SK-N-SH (cell line): ENCODE data around the gene KCNE1. TPM values are rescaled to one million over a fixed set of nuclear protein-coding genes. Genes with fewer than 3 reads are reported as not detected.

ENCODE experiments used
- CTCF ChIA-PET: fragments of 300-600, 350-600 bp; formaldehyde crosslinking; extraction: SDS; loops from one replicate; lab custom pipeline; 2021; lab: Yijun Ruan, JAX
- POLR2A ChIA-PET: fragments of 350-600 bp; sonication (Branson Sonifier 250); formaldehyde crosslinking; extraction: SDS; loops from one replicate; lab custom pipeline; 2020; ENCODE audit warnings: antibody characterized with exemption, inconsistent platforms; lab: Yijun Ruan, JAX
- DNase-seq: peaks from one replicate; pipeline ENCODE4 v3.0.0; 2012
- H2AFZ ChIP-seq: fragments of 200-600 bp; sonication (generic); 2 replicates; pipeline ENCODE4 v1.8.1; 2016; ENCODE audit warnings: antibody characterized with exemption, mild to moderate bottlenecking, low read depth
- H3F3A ChIP-seq: fragments of 200-600 bp; sonication (generic); replicated peaks from 2 replicates; pipeline ENCODE3; 2016; ENCODE audit warnings: antibody characterized with exemption, mild to moderate bottlenecking; ENCODE audit not compliant: insufficient read depth
- H3K27ac ChIP-seq, 2 experiments: fragments of 200-500 bp in 1 of 2; fragments of 200-600 bp in 1 of 2; sonication (Bioruptor generic) in 1 of 2; sonication (generic), shearing (Covaris generic) in 1 of 2; 2 replicates each; pipeline versions ENCODE4 v1.5.1 to v1.6.1; 2014 to 2016; ENCODE audit warnings: low read depth in 2 of 2, inconsistent platforms in 1 of 2, low read length in 1 of 2, mild to moderate bottlenecking in 1 of 2, mixed read lengths in 1 of 2
- H3K27me3 ChIP-seq: fragments of 200-600 bp; sonication (generic), shearing (Covaris generic); 2 replicates; pipeline ENCODE4 v1.6.1; 2016; ENCODE audit warnings: mixed run types; ENCODE audit not compliant: insufficient read depth
- H3K36me3 ChIP-seq, 2 experiments: fragments of 200-500 bp in 1 of 2; fragments of 200-600 bp in 1 of 2; sonication (Bioruptor generic) in 1 of 2; sonication (generic) in 1 of 2; replicated peaks in 1 of 2; 2 replicates each; pipeline versions ENCODE3 to v1.5.1; 2014 to 2016; ENCODE audit warnings: low read length in 1 of 2, mild to moderate bottlenecking in 1 of 2; ENCODE audit not compliant: insufficient read depth in 2 of 2, control insufficient read depth in 1 of 2
- H3K4me1 ChIP-seq, 2 experiments: fragments of 200-500 bp in 1 of 2; fragments of 200-600 bp in 1 of 2; sonication (Bioruptor generic) in 1 of 2; sonication (generic), shearing (Covaris generic) in 1 of 2; 2 replicates each; pipeline versions ENCODE4 v1.5.1 to v1.6.1; 2014 to 2016; ENCODE audit warnings: low read depth in 1 of 2, low read length in 1 of 2, mixed run types in 1 of 2; ENCODE audit not compliant: insufficient read depth in 2 of 2, control insufficient read depth in 1 of 2
- H3K4me2 ChIP-seq: fragments of 200-600 bp; sonication (generic), shearing (Covaris generic); 2 replicates; pipeline ENCODE4 v1.6.1; 2017; ENCODE audit warnings: mixed run types
- H3K4me3 ChIP-seq, 2 experiments: fragments of 200-500 bp in 1 of 2; fragments of 200-600 bp in 1 of 2; sonication (Bioruptor generic) in 1 of 2; sonication (generic), shearing (Covaris generic) in 1 of 2; 2 replicates each; pipeline versions ENCODE4 v1.5.1 to v1.8.1; 2014 to 2016; ENCODE audit warnings: low read depth in 2 of 2, inconsistent platforms in 1 of 2, low read length in 1 of 2, mild to moderate bottlenecking in 1 of 2, mixed read lengths in 1 of 2, moderate library complexity in 1 of 2
- H3K79me2 ChIP-seq: fragments of 200-600 bp; sonication (generic); 2 replicates; pipeline ENCODE4 v1.8.1; 2017; ENCODE audit warnings: mild to moderate bottlenecking; ENCODE audit not compliant: insufficient read depth
- H3K9ac ChIP-seq: fragments of 200-600 bp; sonication (generic); 2 replicates; pipeline ENCODE4 v1.6.1; 2017; ENCODE audit warnings: mixed run types
- H3K9me2 ChIP-seq: fragments of 200-600 bp; sonication (generic); 2 replicates; pipeline ENCODE4 v1.6.1; 2017; ENCODE audit warnings: mixed run types
- H3K9me3 ChIP-seq: fragments of 200-600 bp; sonication (generic); 2 replicates; pipeline ENCODE4 v1.6.1; 2017; ENCODE audit warnings: mixed run types, mild to moderate bottlenecking, moderate library complexity
- H4K20me1 ChIP-seq: fragments of 200-600 bp; sonication (generic); 2 replicates; pipeline ENCODE4 v1.6.1; 2017; ENCODE audit warnings: mild to moderate bottlenecking, mixed run types; ENCODE audit not compliant: insufficient read depth
- EP300 ChIP-seq, 2 experiments: IDR thresholded peaks; 2 replicates each; pipeline versions ENCODE4 v1.4.0 to v1.6.1; 2012; ENCODE audit warnings: borderline replicate concordance in 1 of 2, low read depth in 1 of 2, low read length in 1 of 2
- FOSL2 ChIP-seq: IDR thresholded peaks from 2 replicates; pipeline ENCODE4 v1.4.0; 2012; ENCODE audit warnings: low read depth, mild to moderate bottlenecking, moderate library complexity, borderline replicate concordance
- GABPA ChIP-seq: IDR thresholded peaks from 2 replicates; pipeline ENCODE4 v1.4.0; 2012; ENCODE audit warnings: low read depth, mild to moderate bottlenecking
- GATA2 ChIP-seq: sonication (generic); formaldehyde crosslinking; IDR thresholded peaks from 2 replicates; pipeline ENCODE4 v1.5.0; 2020; ENCODE audit warnings: mild to moderate bottlenecking, missing genetic modification reagents
- JUND ChIP-seq: IDR thresholded peaks from 2 replicates; pipeline ENCODE4 v1.4.0; 2012
- MAX ChIP-seq: IDR thresholded peaks from 2 replicates; pipeline ENCODE4 v1.4.0; 2012; ENCODE audit warnings: low read depth
- NRF1 ChIP-seq: IDR thresholded peaks from 2 replicates; pipeline ENCODE4 v1.6.1; 2012; ENCODE audit warnings: low read depth, mild to moderate bottlenecking, low read length
- RCOR1 ChIP-seq: fragments of 150-350 bp; IDR thresholded peaks from 2 replicates; pipeline ENCODE4 v1.6.1; 2017; ENCODE audit warnings: antibody characterized with exemption, low read length
- RXRA ChIP-seq: IDR thresholded peaks from 2 replicates; pipeline ENCODE4 v1.4.0; 2012; ENCODE audit warnings: low read depth, mild to moderate bottlenecking, borderline replicate concordance
- SIN3A ChIP-seq: IDR thresholded peaks from 2 replicates; pipeline ENCODE4 v1.6.1; 2012; ENCODE audit warnings: low read depth, mild to moderate bottlenecking, low read length, moderate library complexity, borderline replicate concordance
- SMC3 ChIP-seq: IDR thresholded peaks from 2 replicates; pipeline ENCODE4 v1.6.1; 2012; ENCODE audit warnings: low read depth, low read length, improper control_type of control experiment
- TCF12 ChIP-seq: IDR thresholded peaks from 2 replicates; pipeline ENCODE4 v1.4.0; 2012
- TEAD4 ChIP-seq: IDR thresholded peaks from 2 replicates; pipeline ENCODE4 v1.4.0; 2012; ENCODE audit warnings: mild to moderate bottlenecking, borderline replicate concordance; ENCODE audit not compliant: insufficient read depth
- USF1 ChIP-seq: IDR thresholded peaks from 2 replicates; pipeline ENCODE4 v1.4.0; 2012; ENCODE audit warnings: low read depth, borderline replicate concordance
- ZBTB33 ChIP-seq: IDR thresholded peaks from 2 replicates; pipeline ENCODE4 v1.4.0; 2012; ENCODE audit warnings: low read depth, borderline replicate concordance
- WGBS: methylation state at CpG from one replicate; pipeline ENCODE4 v1.1.6; 2017; ENCODE audit warnings: low lambda C conversion rate; 5-methylcytosine and 5-hydroxymethylcytosine counted together
- polyA plus RNA-seq, 3 experiments: library from polyadenylated mRNA; depleted of rRNA; stranded (reverse); fragments of >200 nt; gene quantifications; 2 replicates each; pipeline ENCODE4 v1.2.3, GENCODE V29; 2012
- TF ChIP-seq, protein P1 (sequence below): fragments of 200-600 bp; sonication (generic); IDR thresholded peaks from 2 replicates; pipeline ENCODE4 v1.6.1; 2017; ENCODE audit warnings: antibody characterized with exemption, mild to moderate bottlenecking, moderate library complexity
- TF ChIP-seq, protein P2 (sequence below): fragments of 150-350 bp; IDR thresholded peaks from 2 replicates; pipeline ENCODE4 v1.6.1; 2016; ENCODE audit warnings: mild to moderate bottlenecking, low read depth, low read length
- TF ChIP-seq, protein P3 (sequence below): IDR thresholded peaks from 2 replicates; pipeline ENCODE4; 2012

Gene KCNE1
- polyA plus RNA-seq, 1 of the 3 experiments (the other 2 are of a cell fraction): 0.16 TPM

- no peaks in the 10 kb centered on the region for H3K9me2 ChIP-seq
- H3K36me3 ChIP-seq: no peaks in the 10 kb centered on the region
- 50% methylated on average over 2 of the region's 4 CpGs for WGBS
- CTCF ChIA-PET: interaction anchor here (0.8 kb wide), 1 partner anchor 9 kb away, joined by 4 read pairs; no protein-coding TSS in a partner anchor
- no peaks in the 10 kb centered on the region for H3K27me3 ChIP-seq
- H3K4me2 ChIP-seq: no peak overlapping the region
- no peak for DNase-seq
- no peak overlapping the region for H3K27ac ChIP-seq
- no peaks in the 10 kb centered on the region for H3K79me2 ChIP-seq
- no peaks in the 10 kb centered on the region for H3K9me3 ChIP-seq
- no peaks in the 10 kb centered on the region for H4K20me1 ChIP-seq
- POLR2A ChIA-PET: no interaction called here
- TF ChIP-seq MAX: no peak
- no peak for TF ChIP-seq JUND
- no peak for TF ChIP-seq TCF12
- TF ChIP-seq, protein P1, sequence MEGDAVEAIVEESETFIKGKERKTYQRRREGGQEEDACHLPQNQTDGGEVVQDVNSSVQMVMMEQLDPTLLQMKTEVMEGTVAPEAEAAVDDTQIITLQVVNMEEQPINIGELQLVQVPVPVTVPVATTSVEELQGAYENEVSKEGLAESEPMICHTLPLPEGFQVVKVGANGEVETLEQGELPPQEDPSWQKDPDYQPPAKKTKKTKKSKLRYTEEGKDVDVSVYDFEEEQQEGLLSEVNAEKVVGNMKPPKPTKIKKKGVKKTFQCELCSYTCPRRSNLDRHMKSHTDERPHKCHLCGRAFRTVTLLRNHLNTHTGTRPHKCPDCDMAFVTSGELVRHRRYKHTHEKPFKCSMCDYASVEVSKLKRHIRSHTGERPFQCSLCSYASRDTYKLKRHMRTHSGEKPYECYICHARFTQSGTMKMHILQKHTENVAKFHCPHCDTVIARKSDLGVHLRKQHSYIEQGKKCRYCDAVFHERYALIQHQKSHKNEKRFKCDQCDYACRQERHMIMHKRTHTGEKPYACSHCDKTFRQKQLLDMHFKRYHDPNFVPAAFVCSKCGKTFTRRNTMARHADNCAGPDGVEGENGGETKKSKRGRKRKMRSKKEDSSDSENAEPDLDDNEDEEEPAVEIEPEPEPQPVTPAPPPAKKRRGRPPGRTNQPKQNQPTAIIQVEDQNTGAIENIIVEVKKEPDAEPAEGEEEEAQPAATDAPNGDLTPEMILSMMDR: no peak
- no peak for TF ChIP-seq ZBTB33
- no peak for TF ChIP-seq TEAD4
- no peak for TF ChIP-seq USF1
- TF ChIP-seq EP300 (IDR thresholded peaks at IDR 0.05; ENCODE audit: borderline replicate concordance in 1 of 2, low read depth in 1 of 2, low read length in 1 of 2): no peak
- no peak for TF ChIP-seq RXRA
- TF ChIP-seq RCOR1: no peak
- TF ChIP-seq, protein P2, sequence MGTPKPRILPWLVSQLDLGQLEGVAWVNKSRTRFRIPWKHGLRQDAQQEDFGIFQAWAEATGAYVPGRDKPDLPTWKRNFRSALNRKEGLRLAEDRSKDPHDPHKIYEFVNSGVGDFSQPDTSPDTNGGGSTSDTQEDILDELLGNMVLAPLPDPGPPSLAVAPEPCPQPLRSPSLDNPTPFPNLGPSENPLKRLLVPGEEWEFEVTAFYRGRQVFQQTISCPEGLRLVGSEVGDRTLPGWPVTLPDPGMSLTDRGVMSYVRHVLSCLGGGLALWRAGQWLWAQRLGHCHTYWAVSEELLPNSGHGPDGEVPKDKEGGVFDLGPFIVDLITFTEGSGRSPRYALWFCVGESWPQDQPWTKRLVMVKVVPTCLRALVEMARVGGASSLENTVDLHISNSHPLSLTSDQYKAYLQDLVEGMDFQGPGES: no peak
- no peak for TF ChIP-seq GABPA
- TF ChIP-seq, protein P3, sequence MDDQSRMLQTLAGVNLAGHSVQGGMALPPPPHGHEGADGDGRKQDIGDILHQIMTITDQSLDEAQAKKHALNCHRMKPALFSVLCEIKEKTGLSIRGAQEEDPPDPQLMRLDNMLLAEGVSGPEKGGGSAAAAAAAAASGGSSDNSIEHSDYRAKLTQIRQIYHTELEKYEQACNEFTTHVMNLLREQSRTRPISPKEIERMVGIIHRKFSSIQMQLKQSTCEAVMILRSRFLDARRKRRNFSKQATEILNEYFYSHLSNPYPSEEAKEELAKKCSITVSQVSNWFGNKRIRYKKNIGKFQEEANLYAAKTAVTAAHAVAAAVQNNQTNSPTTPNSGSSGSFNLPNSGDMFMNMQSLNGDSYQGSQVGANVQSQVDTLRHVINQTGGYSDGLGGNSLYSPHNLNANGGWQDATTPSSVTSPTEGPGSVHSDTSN: no peak
- no peak for TF ChIP-seq SIN3A
- no peak for TF ChIP-seq NRF1
- TF ChIP-seq FOSL2: no peak
- no peak for TF ChIP-seq SMC3
- TF ChIP-seq GATA2 (CRISPR knock-in tag): no peak
- no peak overlapping the region for H3K9ac ChIP-seq
- H2AFZ ChIP-seq: no peak overlapping the region
- no peak overlapping the region for H3K4me3 ChIP-seq
- peaks cover 4 to 7% of the 10 kb centered on the region in 2 experiments; a peak in 2 of 4 replicates for H3K4me1 ChIP-seq
- H3F3A ChIP-seq: peaks cover 11% of the 10 kb centered on the region
These were observed 22.5 kb upstream of the KCNE1 start for GRCh38 chr21:34534522-34534921.
